Measurements from ENCODE around the gene EML4.

GRCh38 chr2:42124011-42124785 is 45.0 kb upstream of the EML4 start:
- TF ChIP-seq CTCF (optimal IDR thresholded peaks at IDR 0.05 in 1 of 3, IDR thresholded peaks at IDR 0.05 in 1 of 3, conservative IDR thresholded peaks at IDR 0.05 in 1 of 3; ENCODE audit: extremely low read depth in 1 of 3, insufficient read depth in 2 of 3, low read length in 3 of 3) (no peak), EZH2 (IDR thresholded peaks at IDR 0.05; ENCODE audit: low read length) (no peak)

Measured in keratinocyte (primary cell).